Endothelial cell of umbilical vein (primary cell): Measurements from ENCODE around the gene NOTCH1. TPM values are rescaled to one million over a fixed set of nuclear protein-coding genes. Genes with fewer than 3 reads are reported as not detected.

Source experiments
- BruUV-seq: library from RNA; stranded (reverse); fragments of 400-500 nt; replicated peaks from 2 replicates; lab custom pipeline; 2021; lab: Mats Ljungman, UMichigan
- CTCF ChIA-PET: fragments of 300-600, 350-600 bp; sonication (Branson Sonifier 250); formaldehyde crosslinking; loops from one replicate; lab custom pipeline; 2021; ENCODE audit warnings: antibody characterized with exemption, inconsistent platforms; lab: Charles Lee
- POLR2A ChIA-PET: fragments of 300-600, 350-600 bp; sonication (Branson Sonifier 250); formaldehyde crosslinking; loops from one replicate; lab custom pipeline; 2021; ENCODE audit warnings: antibody characterized with exemption, inconsistent platforms; lab: Charles Lee
- DNase-seq: peaks from one replicate; pipeline ENCODE4 v3.0.0-alpha.2; 2011; ENCODE audit warnings: low read depth, low spot score
- FAIRE-seq: peaks from 2 replicates; lab custom pipeline; 2011; peaks lifted over from hg19 to GRCh38; lab: Jason Lieb, UNC
- H2AFZ ChIP-seq: 2 replicates; pipeline ENCODE4 v1.6.0; 2012; ENCODE audit warnings: low read depth, low read length, control low read depth, inconsistent platforms
- H3K27ac ChIP-seq: 2 replicates; pipeline ENCODE4 v1.5.1; 2011; ENCODE audit warnings: low read depth, mild to moderate bottlenecking, control low read depth, low read length, moderate library complexity; ENCODE audit not compliant: insufficient read depth
- H3K27me3 ChIP-seq, 2 experiments: 2 replicates each; pipeline versions ENCODE4 v1.6.0 to v1.6.1; 2011; ENCODE audit warnings: low read length in 2 of 2, mixed read lengths in 1 of 2; ENCODE audit not compliant: control insufficient read depth in 2 of 2, insufficient read depth in 2 of 2
- H3K36me3 ChIP-seq, 2 experiments: 2 replicates in 1 of 2; 3 replicates in 1 of 2; pipeline ENCODE4 v1.5.1; 2011; ENCODE audit warnings: low read length in 2 of 2, mild to moderate bottlenecking in 1 of 2, moderate library complexity in 1 of 2; ENCODE audit not compliant: control insufficient read depth in 2 of 2, insufficient read depth in 2 of 2; ENCODE audit errors: extremely low read depth in 1 of 2
- H3K4me1 ChIP-seq: 3 replicates; pipeline ENCODE4 v1.5.1; 2011; ENCODE audit warnings: mild to moderate bottlenecking, low read length; ENCODE audit not compliant: control insufficient read depth, insufficient read depth; ENCODE audit errors: extremely low read depth
- H3K4me2 ChIP-seq: 2 replicates; pipeline ENCODE4 v1.6.1; 2011; ENCODE audit warnings: low read length, control low read depth, mixed read lengths; ENCODE audit not compliant: insufficient read depth
- H3K4me3 ChIP-seq, 3 experiments: fragments of 200-600 bp in 1 of 3; sonication (generic), shearing (Covaris generic) in 1 of 3; replicated peaks in 1 of 3; 2 replicates each; pipeline ENCODE4 v1.5.1; 2011 to 2016; ENCODE audit warnings: control low read depth in 3 of 3, low read length in 3 of 3, mild to moderate bottlenecking in 2 of 3, inconsistent platforms in 1 of 3, low read depth in 1 of 3, moderate library complexity in 1 of 3; ENCODE audit not compliant: insufficient read depth in 1 of 3
- H3K79me2 ChIP-seq: 2 replicates; pipeline ENCODE4 v1.6.0; 2012; ENCODE audit warnings: low read length, inconsistent platforms; ENCODE audit not compliant: control insufficient read depth, insufficient read depth
- H3K9ac ChIP-seq: replicated peaks from 2 replicates; pipeline ENCODE3; 2011; ENCODE audit warnings: low read length, control low read depth; ENCODE audit not compliant: insufficient read depth; ENCODE audit errors: extremely low read depth
- H3K9me1 ChIP-seq: replicated peaks from 3 replicates; pipeline ENCODE4 v1.6.0; 2011; ENCODE audit warnings: mild to moderate bottlenecking, low read length; ENCODE audit not compliant: control insufficient read depth, insufficient read depth; ENCODE audit errors: extremely low read depth
- H3K9me3 ChIP-seq: replicated peaks from 2 replicates; pipeline ENCODE4 v1.5.1; 2012; ENCODE audit warnings: low read length, inconsistent platforms; ENCODE audit not compliant: control insufficient read depth, insufficient read depth
- H4K20me1 ChIP-seq: replicated peaks from 2 replicates; pipeline ENCODE3; 2011; ENCODE audit warnings: mild to moderate bottlenecking, low read length; ENCODE audit not compliant: control insufficient read depth, insufficient read depth; ENCODE audit errors: extremely low read depth
- EZH2 ChIP-seq: IDR thresholded peaks from 2 replicates; pipeline ENCODE4 v1.6.1; 2012; ENCODE audit warnings: borderline replicate concordance, low read depth, mild to moderate bottlenecking, moderate library complexity, low read length, inconsistent platforms; ENCODE audit not compliant: severe bottlenecking
- FOS ChIP-seq: IDR thresholded peaks from 2 replicates; pipeline ENCODE4 v1.6.1; 2011; ENCODE audit warnings: mild to moderate bottlenecking, low read length, moderate library complexity, borderline replicate concordance; ENCODE audit not compliant: insufficient read depth
- GATA2 ChIP-seq: IDR thresholded peaks from 2 replicates; pipeline ENCODE4 v1.7.0; 2011; ENCODE audit warnings: low read depth, mild to moderate bottlenecking, moderate library complexity, mixed read lengths, low read length; ENCODE audit not compliant: insufficient read length, insufficient read depth
- JUN ChIP-seq: IDR thresholded peaks from 2 replicates; pipeline ENCODE4 v1.6.1; 2011; ENCODE audit warnings: borderline replicate concordance, low read depth; ENCODE audit not compliant: insufficient read length, insufficient read depth
- MYC ChIP-seq: IDR thresholded peaks from one replicate; pipeline ENCODE4 v1.6.1; 2011; ENCODE audit warnings: mild to moderate bottlenecking, low read depth, low read length
- POLR2A ChIP-seq: IDR thresholded peaks from 2 replicates; pipeline ENCODE4 v1.6.1; 2012; ENCODE audit warnings: low read depth, mild to moderate bottlenecking, control low read depth, low read length
- POLR2AphosphoS5 ChIP-seq: IDR thresholded peaks from 2 replicates; pipeline ENCODE4 v1.6.1; 2012; ENCODE audit warnings: low read depth, mild to moderate bottlenecking, control low read depth, low read length, moderate library complexity; ENCODE audit not compliant: insufficient read depth
- dilution Hi-C: fragments of 300-500 bp; cut with MboI; formaldehyde crosslinking; loops from one replicate; pipeline ENCODE4 v1.15.0; 2019; ENCODE audit warnings: low sequenced_read_pairs; ENCODE audit not compliant: extremely low pct_ligation_motif_present
- intact Hi-C: fragments of 100-400 bp; cut with micrococcal nuclease; formaldehyde crosslinking; loops from one replicate; pipeline ENCODE4 v1.10.0; 2022
- microRNA-seq: library from miRNA; unstranded; fragments of <30 nt; microRNA quantifications from one replicate; pipeline ENCODE4 v1.2.0, GENCODE V29; 2021; ENCODE audit warnings: borderline number of aligned reads, borderline replicate concordance
- polyA plus RNA-seq, 4 experiments: library from polyadenylated mRNA; depleted of rRNA in 3 of 4; stranded (reverse) in 3 of 4; unstranded in 1 of 4; fragments of >200 nt; gene quantifications; 2 replicates each; pipeline versions ENCODE4 v1.2.1 to v1.2.3, GENCODE V29; 2011 to 2012; ENCODE audit warnings: missing spikeins in 1 of 4
- small RNA-seq: library from RNA; depleted of rRNA; stranded (forward); fragments of <200 nt; gene quantifications from one replicate; pipeline ENCODE3, GENCODE V24; 2012; ENCODE audit warnings: low replicate concordance, low read depth; ENCODE audit not compliant: insufficient read depth, insufficient read length
- total RNA-seq: library from RNA; stranded (reverse); gene quantifications from 2 replicates; pipeline ENCODE4 v1.2.3, GENCODE V29; 2021
- TF ChIP-seq, protein P1 (sequence below), 2 donors: IDR thresholded peaks; 1 replicate in 1 of 2; 2 replicates in 1 of 2; pipeline ENCODE4 v1.5.1; 2011; ENCODE audit warnings: low read length in 2 of 2, mild to moderate bottlenecking in 2 of 2, moderate library complexity in 2 of 2, control low read depth in 1 of 2, inconsistent platforms in 1 of 2, low read depth in 1 of 2; ENCODE audit not compliant: insufficient read depth in 1 of 2; ENCODE audit errors: extremely low read depth in 1 of 2
- TF ChIP-seq, protein P2 (sequence below): IDR thresholded peaks from 2 replicates; pipeline ENCODE4 v1.6.1; 2011; ENCODE audit not compliant: insufficient read depth, insufficient read length

Gene NOTCH1
- total and polyA plus RNA-seq, 2 donors (not counting 3 experiments of a cell fraction or from before 2014, with no cell fraction given) = 31.7 to 153 TPM

DNA sequence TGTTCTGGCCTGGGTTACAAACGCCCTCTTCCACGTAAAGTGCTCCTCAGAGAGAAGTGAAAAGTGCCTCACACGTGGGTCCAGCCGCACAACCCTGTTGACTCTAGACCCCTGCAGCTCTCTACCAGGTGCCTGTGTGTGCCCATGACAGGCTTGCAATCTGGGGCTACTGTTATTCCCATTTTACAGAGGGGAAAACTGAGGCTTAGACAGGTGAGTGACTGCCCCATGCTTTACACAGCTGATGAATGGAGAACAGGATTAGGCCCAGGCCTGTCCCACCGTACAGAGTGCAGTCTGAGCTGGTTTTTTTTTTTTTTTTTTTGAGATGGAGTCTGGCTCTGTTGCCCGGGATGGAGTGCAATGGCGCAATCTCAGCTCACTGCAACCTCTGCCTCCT lies 100.0 kb downstream of the NOTCH1 start:
- Histone ChIP-seq H4K20me1 (no peaks in the 10 kb centered on the region), H3K9me3 (no peaks in the 10 kb centered on the region), H3K4me1 (no peaks in the 10 kb centered on the region), H3K4me3 (no peak overlapping the region), H3K36me3 (peaks cover 21 to 68% of the 10 kb centered on the region in 2 experiments), H3K9ac (no peak overlapping the region), H2AFZ (no peak overlapping the region), H3K9me1 (no peaks in the 10 kb centered on the region), H3K27me3 (no peaks in the 10 kb centered on the region), H3K4me2 (no peak overlapping the region), H3K79me2 (no peaks in the 10 kb centered on the region), H3K27ac (no peak overlapping the region)
- no TSS peak for BruUV-seq
- FAIRE-seq (no peak), DNase-seq (no peak)
- dilution Hi-C loops (no loop called here), intact Hi-C loops (no loop called here)
- CTCF ChIA-PET = interaction anchor here (1.1 kb wide), 2 partner anchors 18 to 45 kb away, joined by 3 to 4 read pairs; no protein-coding TSS in a partner anchor
- POLR2A ChIA-PET = interaction anchor here (0.6 kb wide), 1 partner anchor 92 kb away, joined by 3 read pairs; no protein-coding TSS in a partner anchor
- TF ChIP-seq GATA2 (no peak), POLR2AphosphoS5 (no peak), POLR2A (no peak), EZH2 (no peak), JUN (no peak), MYC (no peak), FOS (no peak)
- TF ChIP-seq, protein P1, sequence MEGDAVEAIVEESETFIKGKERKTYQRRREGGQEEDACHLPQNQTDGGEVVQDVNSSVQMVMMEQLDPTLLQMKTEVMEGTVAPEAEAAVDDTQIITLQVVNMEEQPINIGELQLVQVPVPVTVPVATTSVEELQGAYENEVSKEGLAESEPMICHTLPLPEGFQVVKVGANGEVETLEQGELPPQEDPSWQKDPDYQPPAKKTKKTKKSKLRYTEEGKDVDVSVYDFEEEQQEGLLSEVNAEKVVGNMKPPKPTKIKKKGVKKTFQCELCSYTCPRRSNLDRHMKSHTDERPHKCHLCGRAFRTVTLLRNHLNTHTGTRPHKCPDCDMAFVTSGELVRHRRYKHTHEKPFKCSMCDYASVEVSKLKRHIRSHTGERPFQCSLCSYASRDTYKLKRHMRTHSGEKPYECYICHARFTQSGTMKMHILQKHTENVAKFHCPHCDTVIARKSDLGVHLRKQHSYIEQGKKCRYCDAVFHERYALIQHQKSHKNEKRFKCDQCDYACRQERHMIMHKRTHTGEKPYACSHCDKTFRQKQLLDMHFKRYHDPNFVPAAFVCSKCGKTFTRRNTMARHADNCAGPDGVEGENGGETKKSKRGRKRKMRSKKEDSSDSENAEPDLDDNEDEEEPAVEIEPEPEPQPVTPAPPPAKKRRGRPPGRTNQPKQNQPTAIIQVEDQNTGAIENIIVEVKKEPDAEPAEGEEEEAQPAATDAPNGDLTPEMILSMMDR (IDR thresholded peaks at IDR 0.05; ENCODE audit: extremely low read depth in 1 of 2, insufficient read depth in 1 of 2, low read depth in 1 of 2, low read length in 2 of 2) = no peak
- TF ChIP-seq, protein P2, sequence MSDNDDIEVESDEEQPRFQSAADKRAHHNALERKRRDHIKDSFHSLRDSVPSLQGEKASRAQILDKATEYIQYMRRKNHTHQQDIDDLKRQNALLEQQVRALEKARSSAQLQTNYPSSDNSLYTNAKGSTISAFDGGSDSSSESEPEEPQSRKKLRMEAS = no peak

Small RNAs within 50 kb of the gene (microRNA-seq; reads per million reads assigned to microRNA genes)
- gene MIR4673 (not detected), gene MIR4674 (1.2 reads per million)

Small RNAs within 50 kb of the gene (small RNA-seq; reads per million reads assigned to genes)
- not detected for gene MIR4673
- not detected for gene MIR4674

Other genes starting within 250 kb of the NOTCH1 start
- not detected in 2 replicates for gene CCDC187, start 242.0 kb downstream of the NOTCH1 start, total RNA-seq
- gene CCDC187, start 242.0 kb downstream of the NOTCH1 start, polyA plus RNA-seq = not detected in 2 replicates
- 42.8 and 47.1 TPM in 2 replicates for gene GPSM1, start 218.5 kb downstream of the NOTCH1 start, total RNA-seq
- gene GPSM1, start 218.5 kb downstream of the NOTCH1 start, polyA plus RNA-seq = 34.6 and 40.3 TPM in 2 replicates
- gene DNLZ, start 182.3 kb downstream of the NOTCH1 start, total RNA-seq = 26.9 and 27.5 TPM in 2 replicates
- gene DNLZ, start 182.3 kb downstream of the NOTCH1 start, polyA plus RNA-seq = 23.0 and 38.4 TPM in 2 replicates
- 0.16 and 0.71 TPM in 2 replicates for gene CARD9, start 172.4 kb downstream of the NOTCH1 start, total RNA-seq
- gene CARD9, start 172.4 kb downstream of the NOTCH1 start, polyA plus RNA-seq = 0.19 and 0.22 TPM in 2 replicates
- 14.7 and 17.5 TPM in 2 replicates for gene SNAPC4, start 145.9 kb downstream of the NOTCH1 start, total RNA-seq
- gene SNAPC4, start 145.9 kb downstream of the NOTCH1 start, polyA plus RNA-seq = 6.7 and 8.4 TPM in 2 replicates
- gene ENTR1, start 135.4 kb downstream of the NOTCH1 start, total RNA-seq = 47.3 and 61.6 TPM in 2 replicates
- 32.4 and 36.0 TPM in 2 replicates for gene ENTR1, start 135.4 kb downstream of the NOTCH1 start, polyA plus RNA-seq
- 75.3 and 77.2 TPM in 2 replicates for gene PMPCA, start 135.4 kb downstream of the NOTCH1 start, total RNA-seq
- 66.7 and 69.0 TPM in 2 replicates for gene PMPCA, start 135.4 kb downstream of the NOTCH1 start, polyA plus RNA-seq
- 22.9 and 24.5 TPM in 2 replicates for gene INPP5E, start 106.2 kb downstream of the NOTCH1 start, total RNA-seq
- 15.0 and 17.1 TPM in 2 replicates for gene INPP5E, start 106.2 kb downstream of the NOTCH1 start, polyA plus RNA-seq
- gene SEC16A, start 63.0 kb downstream of the NOTCH1 start, total RNA-seq = 76.7 and 80.6 TPM in 2 replicates
- 33.5 and 34.5 TPM in 2 replicates for gene SEC16A, start 63.0 kb downstream of the NOTCH1 start, polyA plus RNA-seq
- 1,042 and 1,043 TPM in 2 replicates for gene EGFL7, start 116.9 kb upstream of the NOTCH1 start, total RNA-seq
- gene EGFL7, start 116.9 kb upstream of the NOTCH1 start, polyA plus RNA-seq = 1,377 and 1,605 TPM in 2 replicates
- 43.0 and 45.5 TPM in 2 replicates for gene AGPAT2, start 141.4 kb upstream of the NOTCH1 start, total RNA-seq
- 55.3 and 72.1 TPM in 2 replicates for gene AGPAT2, start 141.4 kb upstream of the NOTCH1 start, polyA plus RNA-seq
- gene DIPK1B, start 166.5 kb upstream of the NOTCH1 start, total RNA-seq = 242 and 253 TPM in 2 replicates
- 441 and 642 TPM in 2 replicates for gene DIPK1B, start 166.5 kb upstream of the NOTCH1 start, polyA plus RNA-seq
- gene LCN10, start 196.9 kb upstream of the NOTCH1 start, total RNA-seq = not detected in 2 replicates
- not detected in 2 replicates for gene LCN10, start 196.9 kb upstream of the NOTCH1 start, polyA plus RNA-seq
- gene LCN6, start 202.5 kb upstream of the NOTCH1 start, total RNA-seq = not detected in 2 replicates
- 0.17 TPM in 1 of 2 replicates, not detected in the other for gene LCN6, start 202.5 kb upstream of the NOTCH1 start, polyA plus RNA-seq
- gene LCN8, start 212.2 kb upstream of the NOTCH1 start, total RNA-seq = not detected in 2 replicates
- gene LCN8, start 212.2 kb upstream of the NOTCH1 start, polyA plus RNA-seq = not detected in 2 replicates
- not detected in 2 replicates for gene LCN15, start 218.5 kb upstream of the NOTCH1 start, total RNA-seq
- gene LCN15, start 218.5 kb upstream of the NOTCH1 start, polyA plus RNA-seq = not detected in 2 replicates
- 43.2 and 44.9 TPM in 2 replicates for gene TMEM141, start 245.3 kb upstream of the NOTCH1 start, total RNA-seq
- 129 and 146 TPM in 2 replicates for gene TMEM141, start 245.3 kb upstream of the NOTCH1 start, polyA plus RNA-seq